Thoracic aorta (tissue), 2 donors: Measurements from ENCODE around the gene ACVRL1. TPM values are rescaled to one million over a fixed set of nuclear protein-coding genes. Genes with fewer than 3 reads are reported as not detected.

Source experiments
- ATAC-seq: fragments of 150-250 bp; one replicate; pipeline ENCODE4 v1.8.0; 2017; ENCODE audit warnings: low read depth; ENCODE audit not compliant: insufficient number of reproducible peaks, low FRiP score
- DNase-seq: peaks from one replicate; pipeline ENCODE4 v3.0.0-alpha.2; 2020; ENCODE audit warnings: low spot score
- H3K27ac ChIP-seq, 2 donors: fragments of 200-600 bp; sonication (generic); 1 replicate in 1 of 2; 2 replicates in 1 of 2; pipeline ENCODE4 v1.5.1; 2016; ENCODE audit warnings: mild to moderate bottlenecking in 2 of 2, moderate library complexity in 2 of 2
- H3K27me3 ChIP-seq: fragments of 200-600 bp; sonication (generic); replicated peaks from 2 replicates; pipeline ENCODE4 v1.6.0; 2016; ENCODE audit warnings: mild to moderate bottlenecking; ENCODE audit not compliant: insufficient read depth
- H3K36me3 ChIP-seq: fragments of 200-600 bp; sonication (generic); one replicate; pipeline ENCODE4 v1.5.1; 2016
- H3K4me1 ChIP-seq, 2 donors: fragments of 200-600 bp; sonication (generic); 1 replicate in 1 of 2; 2 replicates in 1 of 2; pipeline versions ENCODE4 v1.5.1 to v1.6.0; 2016; ENCODE audit warnings: low read depth in 2 of 2, mild to moderate bottlenecking in 1 of 2; ENCODE audit not compliant: control insufficient read depth in 1 of 2
- H3K4me3 ChIP-seq: fragments of 200-600 bp; sonication (generic); 2 replicates; pipeline ENCODE4 v1.5.1; 2016; ENCODE audit warnings: mild to moderate bottlenecking
- H3K9me3 ChIP-seq: fragments of 200-600 bp; sonication (generic); 2 replicates; pipeline ENCODE4 v1.5.1; 2016
- total RNA-seq, 2 donors: library from RNA; depleted of rRNA; stranded (reverse); fragments of >200 nt; gene quantifications; one replicate each; pipeline versions ENCODE4 v1.1.0 to v1.2.3, GENCODE V29; 2016
- TF ChIP-seq, protein P1 (sequence below): fragments of 200-600 bp; sonication (generic); IDR thresholded peaks from one replicate; pipeline ENCODE4 v1.5.1; 2019; ENCODE audit warnings: antibody characterized with exemption

ACVRL1 gene
- total RNA-seq, 2 donors from 2014 or later, result 81.4 to 90.2 TPM

DNA sequence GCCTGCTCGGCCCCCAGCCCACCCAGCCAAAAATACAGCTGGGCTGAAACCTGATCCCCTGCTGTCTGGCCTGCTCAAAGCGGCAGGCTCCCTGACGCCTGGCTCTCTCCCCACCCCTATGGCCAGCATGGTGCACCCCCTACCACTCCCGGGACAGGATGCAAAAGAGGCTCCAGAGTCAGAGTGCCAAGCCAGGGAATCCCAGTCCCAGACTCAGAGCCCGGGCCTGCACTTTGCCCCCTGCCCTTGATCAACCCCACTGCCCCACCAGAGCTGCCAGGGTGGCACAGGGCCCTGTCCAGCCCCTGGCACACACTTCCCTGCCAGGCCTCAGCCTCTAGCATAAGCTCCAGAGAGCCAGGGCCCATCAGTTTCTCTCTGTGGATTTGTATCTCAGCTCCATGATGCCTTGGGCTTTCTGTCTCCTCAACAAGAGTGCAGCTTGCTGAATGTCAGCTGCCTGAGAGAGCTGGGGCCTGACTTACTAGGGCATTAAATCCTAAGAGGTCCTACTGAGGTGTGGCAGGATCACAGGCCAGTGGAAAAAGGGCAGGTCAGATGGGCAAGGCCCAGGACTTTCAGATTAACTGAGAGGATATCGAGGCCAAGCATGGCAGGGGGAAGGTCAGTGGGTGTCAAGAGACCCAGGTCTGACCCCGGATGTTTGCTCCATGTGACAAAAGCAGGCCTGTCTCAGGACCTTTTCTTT, 13.9 kb downstream of the ACVRL1 start:
- H3K4me1 ChIP-seq, result no peaks in the 10 kb centered on the region
- H3K36me3 ChIP-seq, result no peaks in the 10 kb centered on the region
- DNase-seq, result no peak
- H3K4me3 ChIP-seq, result no peak overlapping the region
- ATAC-seq, result no peak
- TF ChIP-seq, protein P1, sequence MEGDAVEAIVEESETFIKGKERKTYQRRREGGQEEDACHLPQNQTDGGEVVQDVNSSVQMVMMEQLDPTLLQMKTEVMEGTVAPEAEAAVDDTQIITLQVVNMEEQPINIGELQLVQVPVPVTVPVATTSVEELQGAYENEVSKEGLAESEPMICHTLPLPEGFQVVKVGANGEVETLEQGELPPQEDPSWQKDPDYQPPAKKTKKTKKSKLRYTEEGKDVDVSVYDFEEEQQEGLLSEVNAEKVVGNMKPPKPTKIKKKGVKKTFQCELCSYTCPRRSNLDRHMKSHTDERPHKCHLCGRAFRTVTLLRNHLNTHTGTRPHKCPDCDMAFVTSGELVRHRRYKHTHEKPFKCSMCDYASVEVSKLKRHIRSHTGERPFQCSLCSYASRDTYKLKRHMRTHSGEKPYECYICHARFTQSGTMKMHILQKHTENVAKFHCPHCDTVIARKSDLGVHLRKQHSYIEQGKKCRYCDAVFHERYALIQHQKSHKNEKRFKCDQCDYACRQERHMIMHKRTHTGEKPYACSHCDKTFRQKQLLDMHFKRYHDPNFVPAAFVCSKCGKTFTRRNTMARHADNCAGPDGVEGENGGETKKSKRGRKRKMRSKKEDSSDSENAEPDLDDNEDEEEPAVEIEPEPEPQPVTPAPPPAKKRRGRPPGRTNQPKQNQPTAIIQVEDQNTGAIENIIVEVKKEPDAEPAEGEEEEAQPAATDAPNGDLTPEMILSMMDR, result no peak
- H3K27ac ChIP-seq, result no peak overlapping the region
- no peaks in the 10 kb centered on the region for H3K27me3 ChIP-seq
- H3K9me3 ChIP-seq, result no peaks in the 10 kb centered on the region

DNA sequence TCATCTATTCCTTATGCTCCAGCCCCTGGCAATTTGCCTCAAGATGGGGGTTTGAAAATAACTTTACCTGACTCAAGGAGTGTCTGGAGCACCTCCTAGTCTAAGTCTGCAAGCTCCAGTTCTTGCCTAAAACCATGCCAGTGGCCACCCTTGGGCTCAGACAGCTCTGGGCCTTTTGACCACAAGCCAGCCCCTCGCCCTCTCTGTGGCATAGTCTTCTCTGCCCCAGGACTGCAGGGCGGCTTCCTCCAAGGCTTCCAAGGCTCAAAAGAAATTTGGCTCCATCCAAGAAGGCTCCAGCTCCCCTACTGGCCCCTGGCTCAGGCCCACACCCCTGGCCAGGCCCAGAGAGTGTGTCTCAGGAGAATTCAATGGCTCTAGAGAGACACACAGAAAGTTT, 14.8 kb downstream of the ACVRL1 start:
- Histone ChIP-seq H3K27ac (no peak overlapping the region), H3K9me3 (no peaks in the 10 kb centered on the region)
- no peak for ATAC-seq

DNA sequence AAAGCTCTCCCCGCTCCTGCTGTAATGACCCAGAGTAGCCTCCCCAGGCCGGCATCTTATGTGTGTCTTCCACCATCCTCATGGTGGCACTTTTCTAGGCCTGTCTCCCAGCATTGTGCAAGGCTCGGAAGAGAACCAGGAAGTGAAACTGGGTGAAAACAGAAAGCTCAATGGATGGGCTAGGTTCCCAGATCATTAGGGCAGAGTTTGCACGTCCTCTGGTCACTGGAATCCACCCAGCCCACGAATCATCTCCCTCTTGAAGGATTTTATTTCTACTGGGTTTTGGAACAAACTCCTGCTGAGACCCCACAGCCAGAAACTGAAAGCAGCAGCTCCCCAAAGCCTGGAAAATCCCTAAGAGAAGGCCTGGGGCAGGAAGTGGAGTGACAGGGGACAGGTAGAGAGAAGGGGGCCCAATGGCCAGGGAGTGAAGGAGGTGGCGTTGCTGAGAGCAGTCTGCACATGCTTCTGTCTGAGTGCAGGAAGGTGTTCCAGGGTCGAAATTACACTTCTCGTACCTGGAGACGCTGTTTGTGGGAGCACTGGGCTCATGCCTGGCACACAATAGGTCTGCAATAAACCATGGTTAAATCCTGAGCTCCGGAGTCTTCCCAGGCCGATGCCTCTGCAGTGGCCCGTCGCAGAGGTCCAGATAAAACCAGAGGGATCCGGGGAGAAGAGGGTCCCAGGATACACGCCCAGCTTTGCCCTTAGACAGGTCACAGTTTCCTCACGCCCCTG, 15.6 kb downstream of the ACVRL1 start:
- H3K36me3 ChIP-seq, result no peaks in the 10 kb centered on the region
- DNase-seq (no peak), ATAC-seq (no peak)
- H3K4me3 ChIP-seq, result peak overlapping the region; percentile 8
- no peak overlapping the region for H3K27ac ChIP-seq
- H3K9me3 ChIP-seq, result no peaks in the 10 kb centered on the region
- no peaks in the 10 kb centered on the region for H3K27me3 ChIP-seq
- H3K4me1 ChIP-seq, result no peaks in the 10 kb centered on the region
- TF ChIP-seq, protein P1, result no peak

More for the DNA sequence above, 14.8 kb downstream of the ACVRL1 start:
- Histone ChIP-seq H3K4me1 (no peaks in the 10 kb centered on the region), H3K4me3 (no peak overlapping the region), H3K27me3 (no peaks in the 10 kb centered on the region), H3K36me3 (no peaks in the 10 kb centered on the region)
- TF ChIP-seq, protein P1, result no peak
- no peak for DNase-seq

DNA sequence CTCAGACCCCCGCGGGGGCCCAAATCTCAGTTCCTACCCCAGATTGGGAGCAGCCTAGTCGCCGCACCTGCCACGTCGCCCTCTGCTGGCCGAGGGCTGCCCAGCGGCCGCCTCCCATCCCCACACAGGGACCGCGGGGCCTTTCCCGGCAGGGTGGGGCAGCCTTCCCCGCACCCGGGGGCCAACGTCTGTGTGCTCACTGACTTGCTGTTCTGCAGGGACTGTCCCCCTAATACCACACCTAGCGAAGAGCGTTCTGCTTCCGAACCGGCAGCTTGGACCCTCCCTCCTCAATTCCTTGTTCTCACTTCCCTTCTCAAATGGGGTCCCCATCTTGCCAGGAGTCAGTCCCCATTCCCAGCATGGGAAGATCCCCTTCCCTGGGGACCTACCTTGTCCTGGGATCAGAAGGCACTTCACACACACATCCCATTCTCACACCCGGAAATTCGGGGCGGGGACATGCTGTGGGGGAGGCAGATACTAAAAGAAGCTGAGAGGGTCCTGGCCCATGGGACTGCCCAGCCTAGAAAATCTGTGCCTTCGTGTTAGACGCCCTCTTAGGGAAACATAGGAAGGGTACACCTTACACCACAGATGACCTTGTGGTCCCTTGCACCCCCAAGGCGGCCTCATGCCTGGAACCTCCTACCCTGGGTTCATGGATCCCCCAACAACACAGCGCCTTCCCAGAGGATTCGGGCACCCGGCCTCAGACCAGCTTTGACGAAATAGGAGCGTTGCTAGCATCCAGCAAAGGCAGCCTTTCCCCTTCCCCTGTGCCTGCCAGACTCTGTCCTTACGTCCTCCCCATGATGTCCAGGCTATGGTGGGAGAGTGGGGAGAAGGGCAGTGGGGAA, 16.4 kb downstream of the ACVRL1 start:
- no peak overlapping the region for H3K27ac ChIP-seq
- ATAC-seq, result no peak

More for the DNA sequence above, 16.4 kb downstream of the ACVRL1 start:
- Histone ChIP-seq H3K27me3 (no peaks in the 10 kb centered on the region), H3K9me3 (no peaks in the 10 kb centered on the region), H3K4me1 (no peaks in the 10 kb centered on the region), H3K36me3 (no peaks in the 10 kb centered on the region), H3K4me3 (peak overlapping the region; percentile 8)
- TF ChIP-seq, protein P1, result peak; percentile 73
- no peak for DNase-seq
